GM21447 (cell line): ENCODE results near the gene ATRAID.

Source experiments
- ATAC-seq: cut with Tn5 transposase; IDR thresholded peaks from one replicate; pipeline ENCODE4 v1.9.1; 2021; ENCODE audit not compliant: unreplicated experiment

ATRAID gene

GRCh38 chr2:27219091-27219490 is 7.2 kb downstream of the ATRAID start:
- ATAC-seq: no peak

- no peak for ATAC-seq
Observed at GRCh38 chr2:27220091-27220490, 8.2 kb downstream of the ATRAID start.

GRCh38 chr2:27221166-27221565 is 9.3 kb downstream of the ATRAID start:
- ATAC-seq: no peak

- no peak for ATAC-seq
Observed at GRCh38 chr2:27222407-27222806, 10.6 kb downstream of the ATRAID start.

- ATAC-seq: no peak
Observed at GRCh38 chr2:27223416-27223815, 11.6 kb downstream of the ATRAID start.

GRCh38 chr2:27225526-27225925 is 13.7 kb downstream of the ATRAID start:
- no peak for ATAC-seq

- no peak for ATAC-seq
Observed at GRCh38 chr2:27227501-27227900, 15.7 kb downstream of the ATRAID start.

- ATAC-seq: no peak
Observed at GRCh38 chr2:27231921-27232320, 20.1 kb downstream of the ATRAID start.

GRCh38 chr2:27233341-27233740 is 21.5 kb downstream of the ATRAID start:
- ATAC-seq: no peak

GRCh38 chr2:27236136-27236535 is 24.3 kb downstream of the ATRAID start:
- no peak for ATAC-seq

- no peak for ATAC-seq
Observed at GRCh38 chr2:27236626-27237025, 24.8 kb downstream of the ATRAID start.

GRCh38 chr2:27237341-27237945 is 25.6 kb downstream of the ATRAID start:
- no peak for ATAC-seq

GRCh38 chr2:27238976-27239375 is 27.1 kb downstream of the ATRAID start:
- ATAC-seq: no peak

- ATAC-seq: no peak
Observed at GRCh38 chr2:27240406-27240805, 28.6 kb downstream of the ATRAID start.

GRCh38 chr2:27241761-27242613 is 30.1 kb downstream of the ATRAID start:
- ATAC-seq: no peak

- no peak for ATAC-seq
Observed at GRCh38 chr2:27242614-27242951, 30.7 kb downstream of the ATRAID start.

GRCh38 chr2:27243391-27244130 is 31.7 kb downstream of the ATRAID start:
- no peak for ATAC-seq

GRCh38 chr2:27245116-27245515 is 33.3 kb downstream of the ATRAID start:
- ATAC-seq: no peak

- no peak for ATAC-seq
Observed at GRCh38 chr2:27245626-27246025, 33.8 kb downstream of the ATRAID start.

- no peak for ATAC-seq
Observed at GRCh38 chr2:27247893-27248292, 36.1 kb downstream of the ATRAID start.

GRCh38 chr2:27249159-27249890 is 37.5 kb downstream of the ATRAID start:
- ATAC-seq: no peak
